HepG2 (cell line): ENCODE data around the gene HRC. TPM values are rescaled to one million over a fixed set of nuclear protein-coding genes. Genes with fewer than 3 reads are reported as not detected.

Source experiments
- AGO1 ChIP-seq: fragments of 200-400 bp; formaldehyde crosslinking; IDR thresholded peaks from 2 replicates; pipeline ENCODE4 v1.6.1; 2017; ENCODE audit warnings: mild to moderate bottlenecking, low read depth, low read length, moderate library complexity; ENCODE audit not compliant: poor library complexity, severe bottlenecking
- ARNTL ChIP-seq: sonication (generic); formaldehyde crosslinking; IDR thresholded peaks from 2 replicates; pipeline ENCODE4 v1.4.0; 2020; ENCODE audit warnings: mild to moderate bottlenecking, missing genetic modification reagents
- ATM ChIP-seq: fragments of 450-650 bp; IDR thresholded peaks from 2 replicates; pipeline ENCODE4 v1.7.1; 2017; ENCODE audit warnings: mild to moderate bottlenecking, borderline replicate concordance
- DR1 ChIP-seq: sonication (generic); formaldehyde crosslinking; IDR thresholded peaks from 2 replicates; pipeline ENCODE4 v1.8.0; 2021; ENCODE audit warnings: mild to moderate bottlenecking, missing genetic modification reagents, inconsistent platforms
- ELF4 ChIP-seq: sonication (generic); formaldehyde crosslinking; IDR thresholded peaks from 2 replicates; pipeline ENCODE4 v1.5.0; 2020; ENCODE audit warnings: missing genetic modification reagents, mild to moderate bottlenecking, moderate library complexity, borderline replicate concordance
- FOSL1 ChIP-seq: sonication (generic); formaldehyde crosslinking; IDR thresholded peaks from 2 replicates; pipeline ENCODE4 v1.9.0; 2021; ENCODE audit warnings: missing genetic modification reagents, borderline replicate concordance
- MAFK ChIP-seq, 2 experiments: IDR thresholded peaks in 1 of 2; conservative IDR thresholded peaks in 1 of 2; 2 replicates each; pipeline ENCODE4 v1.6.1; 2011; ENCODE audit warnings: improper control_type of control experiment in 2 of 2, low read length in 2 of 2
- RELA ChIP-seq: sonication (generic); formaldehyde crosslinking; IDR thresholded peaks from 2 replicates; pipeline ENCODE4 v1.4.0; 2020; ENCODE audit warnings: missing genetic modification reagents
- SP4 ChIP-seq: sonication (generic); formaldehyde crosslinking; IDR thresholded peaks from 2 replicates; pipeline ENCODE4 v1.8.1; 2023; ENCODE audit warnings: mild to moderate bottlenecking, missing genetic modification reagents
- ZBTB38 ChIP-seq: sonication (generic); formaldehyde crosslinking; IDR thresholded peaks from 2 replicates; pipeline ENCODE4 v1.5.1; 2020; ENCODE audit warnings: mild to moderate bottlenecking, missing genetic modification reagents
- ZNF205 ChIP-seq: IDR thresholded peaks from 2 replicates; pipeline ENCODE4 v1.6.1; 2018; ENCODE audit warnings: missing biosample characterization, missing genetic modification reagents
- ZNF224 ChIP-seq: sonication (generic); formaldehyde crosslinking; IDR thresholded peaks from 2 replicates; pipeline ENCODE4 v1.5.0; 2020; ENCODE audit warnings: mild to moderate bottlenecking, missing genetic modification reagents
- ZNF230 ChIP-seq: sonication (generic); formaldehyde crosslinking; IDR thresholded peaks from 2 replicates; pipeline ENCODE4 v1.4.0; 2020; ENCODE audit warnings: mild to moderate bottlenecking, missing genetic modification reagents
- ZNF382 ChIP-seq: sonication (generic); formaldehyde crosslinking; IDR thresholded peaks from 2 replicates; pipeline ENCODE4 v1.5.0; 2020; ENCODE audit warnings: missing genetic modification reagents, mild to moderate bottlenecking, borderline replicate concordance
- ZNF576 ChIP-seq: sonication (generic); formaldehyde crosslinking; IDR thresholded peaks from 2 replicates; pipeline ENCODE4 v1.4.0; 2020; ENCODE audit warnings: mild to moderate bottlenecking, missing genetic modification reagents
- ZNF597 ChIP-seq: sonication (generic); formaldehyde crosslinking; IDR thresholded peaks from 2 replicates; pipeline ENCODE4 v1.5.0; 2020; ENCODE audit warnings: missing genetic modification reagents
- ZNF761 ChIP-seq: sonication (generic); formaldehyde crosslinking; conservative IDR thresholded peaks from 2 replicates; pipeline ENCODE4 v1.4.0; 2020; ENCODE audit warnings: mild to moderate bottlenecking, missing genetic modification reagents
- ZNF768 ChIP-seq: sonication (generic); formaldehyde crosslinking; IDR thresholded peaks from 2 replicates; pipeline ENCODE4 v1.4.0; 2020; ENCODE audit warnings: missing genetic modification reagents
- ZNF777 ChIP-seq: sonication (generic); formaldehyde crosslinking; IDR thresholded peaks from 2 replicates; pipeline ENCODE4 v1.4.0; 2020; ENCODE audit warnings: missing genetic modification reagents
- polyA plus RNA-seq, 8 experiments: library from polyadenylated mRNA; depleted of rRNA in 3 of 8; stranded (reverse) in 7 of 8; unstranded in 1 of 8; fragments of >200 nt; fragmentation: Illumina TruSeq in 4 of 8; extraction: Trizol in 4 of 8; gene quantifications; 2 replicates each; pipeline versions ENCODE4 v1.2.1 to v1.2.3, GENCODE V29; 2011 to 2016; ENCODE audit warnings: low read depth in 4 of 8, missing spikeins in 1 of 8, mixed read lengths in 1 of 8; ENCODE audit not compliant: insufficient read depth in 1 of 8
- total RNA-seq, 5 experiments: library from RNA; depleted of rRNA; stranded (reverse); fragments of >200 nt; fragmentation: Illumina TruSeq; extraction: Trizol; gene quantifications; 2 replicates each; pipeline ENCODE4 v1.2.3, GENCODE V29; 2016; ENCODE audit warnings: low read depth in 1 of 5
- TF ChIP-seq, protein P1 (sequence below), 2 experiments: fragments of 450-650 bp in 1 of 2; sonication (generic) in 1 of 2; formaldehyde crosslinking in 1 of 2; IDR thresholded peaks; 2 replicates each; pipeline versions ENCODE4 v1.6.1 to v1.8.0; 2016 to 2022; ENCODE audit warnings: antibody characterized with exemption in 1 of 2, mild to moderate bottlenecking in 1 of 2, missing genetic modification reagents in 1 of 2

The HRC gene
- total and polyA plus RNA-seq, 2 of the 13 experiments (the other 11 are each of a cell fraction or from before 2014, with no cell fraction given): 3.6 to 15.4 TPM

DNA sequence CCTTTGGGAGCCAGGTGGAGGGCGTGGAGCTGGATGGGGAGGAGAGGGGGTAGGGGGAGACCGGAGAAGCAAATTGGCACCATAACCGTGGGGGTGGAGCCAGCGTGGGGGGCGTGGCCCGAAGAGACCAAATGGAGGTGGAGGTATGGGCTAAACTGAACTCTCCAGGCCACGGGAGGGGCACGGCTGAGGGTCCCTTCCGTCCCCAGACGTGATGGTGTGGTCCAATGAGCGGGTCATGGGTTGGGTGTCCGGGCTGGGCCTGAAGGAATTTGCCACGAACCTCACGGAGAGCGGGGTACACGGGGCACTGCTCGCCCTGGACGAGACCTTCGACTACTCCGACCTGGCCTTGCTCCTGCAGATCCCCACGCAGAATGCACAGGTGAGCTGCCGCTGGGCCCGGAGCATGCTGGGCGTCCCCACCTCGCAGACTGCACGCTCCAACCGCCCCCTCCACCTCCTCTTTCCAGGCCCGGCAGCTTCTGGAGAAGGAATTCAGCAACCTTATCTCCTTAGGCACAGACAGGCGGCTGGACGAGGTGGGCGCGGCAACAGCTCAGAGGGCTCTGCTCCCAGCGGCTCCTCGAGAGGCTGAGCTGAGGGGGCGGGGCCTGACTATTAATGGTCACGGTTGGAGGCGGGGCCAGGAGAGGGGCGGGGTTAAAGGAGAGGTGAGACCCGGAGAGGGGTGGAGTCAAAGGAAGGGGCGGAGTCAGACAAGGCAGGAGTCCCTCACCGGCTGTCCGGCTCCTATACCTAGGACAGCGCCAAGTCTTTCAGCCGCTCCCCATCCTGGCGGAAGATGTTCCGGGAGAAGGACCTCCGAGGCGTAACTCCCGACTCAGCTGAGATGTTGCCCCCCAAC lies 6.2 kb downstream of the HRC start (continued):
- TF ChIP-seq ZNF597 (CRISPR knock-in tag): no peak
- no peak for TF ChIP-seq RELA (CRISPR knock-in tag)
- TF ChIP-seq ZNF230 (CRISPR knock-in tag): no peak
- TF ChIP-seq MAFK (conservative IDR thresholded peaks at IDR 0.05 in 1 of 2, IDR thresholded peaks at IDR 0.05 in 1 of 2; ENCODE audit: low read length in 2 of 2): no peak
- peak; percentile 85; the same call in 1 of the 2 replicates for TF ChIP-seq SP4 (CRISPR knock-in tag)
- no peak for TF ChIP-seq ZNF224 (CRISPR knock-in tag)
- TF ChIP-seq ZNF777 (CRISPR knock-in tag): no peak
- TF ChIP-seq, protein P1, sequence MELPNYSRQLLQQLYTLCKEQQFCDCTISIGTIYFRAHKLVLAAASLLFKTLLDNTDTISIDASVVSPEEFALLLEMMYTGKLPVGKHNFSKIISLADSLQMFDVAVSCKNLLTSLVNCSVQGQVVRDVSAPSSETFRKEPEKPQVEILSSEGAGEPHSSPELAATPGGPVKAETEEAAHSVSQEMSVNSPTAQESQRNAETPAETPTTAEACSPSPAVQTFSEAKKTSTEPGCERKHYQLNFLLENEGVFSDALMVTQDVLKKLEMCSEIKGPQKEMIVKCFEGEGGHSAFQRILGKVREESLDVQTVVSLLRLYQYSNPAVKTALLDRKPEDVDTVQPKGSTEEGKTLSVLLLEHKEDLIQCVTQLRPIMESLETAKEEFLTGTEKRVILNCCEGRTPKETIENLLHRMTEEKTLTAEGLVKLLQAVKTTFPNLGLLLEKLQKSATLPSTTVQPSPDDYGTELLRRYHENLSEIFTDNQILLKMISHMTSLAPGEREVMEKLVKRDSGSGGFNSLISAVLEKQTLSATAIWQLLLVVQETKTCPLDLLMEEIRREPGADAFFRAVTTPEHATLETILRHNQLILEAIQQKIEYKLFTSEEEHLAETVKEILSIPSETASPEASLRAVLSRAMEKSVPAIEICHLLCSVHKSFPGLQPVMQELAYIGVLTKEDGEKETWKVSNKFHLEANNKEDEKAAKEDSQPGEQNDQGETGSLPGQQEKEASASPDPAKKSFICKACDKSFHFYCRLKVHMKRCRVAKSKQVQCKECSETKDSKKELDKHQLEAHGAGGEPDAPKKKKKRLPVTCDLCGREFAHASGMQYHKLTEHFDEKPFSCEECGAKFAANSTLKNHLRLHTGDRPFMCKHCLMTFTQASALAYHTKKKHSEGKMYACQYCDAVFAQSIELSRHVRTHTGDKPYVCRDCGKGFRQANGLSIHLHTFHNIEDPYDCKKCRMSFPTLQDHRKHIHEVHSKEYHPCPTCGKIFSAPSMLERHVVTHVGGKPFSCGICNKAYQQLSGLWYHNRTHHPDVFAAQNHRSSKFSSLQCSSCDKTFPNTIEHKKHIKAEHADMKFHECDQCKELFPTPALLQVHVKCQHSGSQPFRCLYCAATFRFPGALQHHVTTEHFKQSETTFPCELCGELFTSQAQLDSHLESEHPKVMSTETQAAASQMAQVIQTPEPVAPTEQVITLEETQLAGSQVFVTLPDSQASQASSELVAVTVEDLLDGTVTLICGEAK (IDR thresholded peaks at IDR 0.05): no peak
- TF ChIP-seq, protein P1 (CRISPR knock-in tag; IDR thresholded peaks at IDR 0.05): no peak
- no peak for TF ChIP-seq ATM
- peak; percentile 39 for TF ChIP-seq AGO1
- 0 out of 2 replicates have a peak, but pooled peaks have one; percentile 32 for TF ChIP-seq ARNTL (CRISPR knock-in tag)
- no peak for TF ChIP-seq ZNF761 (CRISPR knock-in tag)
- TF ChIP-seq FOSL1 (CRISPR knock-in tag): no peak
- TF ChIP-seq ZNF382 (CRISPR knock-in tag): no peak
- TF ChIP-seq ZNF205: no peak
- no peak for TF ChIP-seq ELF4 (CRISPR knock-in tag)
- TF ChIP-seq ZBTB38: no peak
- no peak for TF ChIP-seq ZNF768
- TF ChIP-seq DR1: peak; percentile 73
- TF ChIP-seq ZNF576: no peak
